ENCODE data around the gene MPEG1. TPM values are rescaled to one million over a fixed set of nuclear protein-coding genes. Genes with fewer than 3 reads are reported as not detected.

Gene MPEG1
- total and polyA plus RNA-seq, 2 donors (not counting 1 experiment from before 2014, with no cell fraction given): not detected

- no peak overlapping the region for H3K4me2 ChIP-seq (ENCODE audit: extremely low read depth, insufficient read depth, low read length)
- TF ChIP-seq EZH2 (IDR thresholded peaks at IDR 0.05; ENCODE audit: low read length, missing control alignments) (no peak), CTCF (conservative IDR thresholded peaks at IDR 0.05 in 1 of 2, IDR thresholded peaks at IDR 0.05 in 1 of 2; ENCODE audit: low read depth in 1 of 2, low read length in 2 of 2) (no peak)
- no peak overlapping the region for H2AFZ ChIP-seq (ENCODE audit: low read length)
- H3K4me1 ChIP-seq (ENCODE audit: control insufficient read depth, extremely low read depth, insufficient read depth, low read length): peaks cover 3% of the 10 kb centered on the region
- H3K27ac ChIP-seq (ENCODE audit: insufficient read depth, low read length): no peak overlapping the region
- no peak overlapping the region for H3K9ac ChIP-seq (ENCODE audit: insufficient read depth, low read length)
- H3K79me2 ChIP-seq (ENCODE audit: control insufficient read depth, insufficient read depth, low read length): no peaks in the 10 kb centered on the region
- no peaks in the 10 kb centered on the region for H3K27me3 ChIP-seq (ENCODE audit: control insufficient read depth, insufficient read depth, low read length)
- H3K36me3 ChIP-seq (ENCODE audit: control insufficient read depth, insufficient read depth, low read length): peaks cover 3% of the 10 kb centered on the region
- H3K4me3 ChIP-seq (replicated peaks in 1 of 4; ENCODE audit: control extremely low read depth in 1 of 4, insufficient read depth in 1 of 4, low read depth in 3 of 4, low read length in 4 of 4): no peak overlapping the region
- no peaks in the 10 kb centered on the region for H3K9me3 ChIP-seq (ENCODE audit: control insufficient read depth, insufficient read depth, low read depth, low read length)
- no peak for DNase-seq (ENCODE audit: low read depth in 2 of 2)
- no peaks in the 10 kb centered on the region for H4K20me1 ChIP-seq (ENCODE audit: control insufficient read depth, extremely low read depth, insufficient read depth, low read length)
Observed at GRCh38 chr11:59178402-59178801, 34.3 kb downstream of the MPEG1 start.

- H3K9ac ChIP-seq (ENCODE audit: insufficient read depth, low read length): no peak overlapping the region
- H3K79me2 ChIP-seq (ENCODE audit: control insufficient read depth, insufficient read depth, low read length): peaks cover 1% of the 10 kb centered on the region
- H4K20me1 ChIP-seq (ENCODE audit: control insufficient read depth, extremely low read depth, insufficient read depth, low read length): no peaks in the 10 kb centered on the region
- peaks cover 7% of the 10 kb centered on the region for H3K4me1 ChIP-seq (ENCODE audit: control insufficient read depth, extremely low read depth, insufficient read depth, low read length)
- no peak overlapping the region for H3K4me3 ChIP-seq (replicated peaks in 1 of 4; ENCODE audit: control extremely low read depth in 1 of 4, insufficient read depth in 1 of 4, low read depth in 3 of 4, low read length in 4 of 4)
- no peaks in the 10 kb centered on the region for H3K9me3 ChIP-seq (ENCODE audit: control insufficient read depth, insufficient read depth, low read depth, low read length)
- no peak overlapping the region for H3K4me2 ChIP-seq (ENCODE audit: extremely low read depth, insufficient read depth, low read length)
- H3K27me3 ChIP-seq (ENCODE audit: control insufficient read depth, insufficient read depth, low read length): no peaks in the 10 kb centered on the region
- H3K36me3 ChIP-seq (ENCODE audit: control insufficient read depth, insufficient read depth, low read length): no peaks in the 10 kb centered on the region
- H2AFZ ChIP-seq (ENCODE audit: low read length): no peak overlapping the region
- DNase-seq (ENCODE audit: low read depth in 2 of 2): no peak
- TF ChIP-seq CTCF (conservative IDR thresholded peaks at IDR 0.05 in 1 of 2, IDR thresholded peaks at IDR 0.05 in 1 of 2; ENCODE audit: low read depth in 1 of 2, low read length in 2 of 2) (no peak), EZH2 (IDR thresholded peaks at IDR 0.05; ENCODE audit: low read length, missing control alignments) (no peak)
- H3K27ac ChIP-seq (ENCODE audit: insufficient read depth, low read length): no peak overlapping the region
Observed at GRCh38 chr11:59176330-59176729, 36.4 kb downstream of the MPEG1 start.

GRCh38 chr11:59175091-59175501, 37.6 kb downstream of the MPEG1 start:
- Histone ChIP-seq H3K4me3 (replicated peaks in 1 of 4; ENCODE audit: control extremely low read depth in 1 of 4, insufficient read depth in 1 of 4, low read depth in 3 of 4, low read length in 4 of 4) (no peak overlapping the region), H3K9ac (ENCODE audit: insufficient read depth, low read length) (no peak overlapping the region)
- TF ChIP-seq EZH2 (IDR thresholded peaks at IDR 0.05; ENCODE audit: low read length, missing control alignments): no peak
- no peak for TF ChIP-seq CTCF (conservative IDR thresholded peaks at IDR 0.05 in 1 of 2, IDR thresholded peaks at IDR 0.05 in 1 of 2; ENCODE audit: low read depth in 1 of 2, low read length in 2 of 2)

More at GRCh38 chr11:59175091-59175501, 37.6 kb downstream of the MPEG1 start:
- H2AFZ ChIP-seq (ENCODE audit: low read length): no peak overlapping the region
- no peaks in the 10 kb centered on the region for H4K20me1 ChIP-seq (ENCODE audit: control insufficient read depth, extremely low read depth, insufficient read depth, low read length)
- H3K79me2 ChIP-seq (ENCODE audit: control insufficient read depth, insufficient read depth, low read length): peaks cover 1% of the 10 kb centered on the region
- H3K4me2 ChIP-seq (ENCODE audit: extremely low read depth, insufficient read depth, low read length): no peak overlapping the region
- H3K9me3 ChIP-seq (ENCODE audit: control insufficient read depth, insufficient read depth, low read depth, low read length): no peaks in the 10 kb centered on the region
- no peaks in the 10 kb centered on the region for H3K27me3 ChIP-seq (ENCODE audit: control insufficient read depth, insufficient read depth, low read length)
- H3K4me1 ChIP-seq (ENCODE audit: control insufficient read depth, extremely low read depth, insufficient read depth, low read length): peaks cover 7% of the 10 kb centered on the region
- no peaks in the 10 kb centered on the region for H3K36me3 ChIP-seq (ENCODE audit: control insufficient read depth, insufficient read depth, low read length)
- DNase-seq (ENCODE audit: low read depth in 2 of 2): no peak
- no peak overlapping the region for H3K27ac ChIP-seq (ENCODE audit: insufficient read depth, low read length)

All from fibroblast of lung (primary cell).